Measurements from ENCODE around the gene ASRGL1.

ASRGL1 gene

DNA sequence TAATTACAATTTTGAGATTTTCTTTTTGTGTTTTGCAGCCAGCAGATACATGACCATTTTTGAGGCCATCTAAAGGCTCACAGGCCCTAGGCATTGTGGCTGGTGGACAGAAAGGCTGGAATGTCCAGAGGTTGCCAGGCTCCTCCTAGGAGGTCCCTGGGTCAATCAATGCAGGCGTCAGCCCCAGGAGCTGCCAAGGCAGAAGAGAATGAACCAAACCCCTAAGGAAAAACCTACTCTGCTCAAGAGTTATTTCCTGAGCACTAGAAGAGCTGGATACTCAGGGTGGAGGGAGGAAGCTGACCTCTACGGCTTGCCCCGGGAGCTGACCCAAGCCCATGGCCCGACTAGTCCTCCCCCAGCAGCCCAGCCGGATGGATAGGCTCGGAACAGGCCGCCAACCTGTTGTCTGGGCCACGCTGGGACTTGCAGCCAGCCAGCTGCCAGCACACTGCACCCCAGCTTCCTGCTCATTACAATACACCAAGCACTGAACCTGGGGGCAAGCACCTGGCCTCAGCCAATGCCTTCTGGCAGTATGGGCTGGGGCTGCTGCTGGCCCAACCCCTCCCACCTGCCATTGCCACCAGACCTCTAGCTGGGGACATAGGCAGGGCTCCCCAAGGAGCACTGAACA, 75.9 kb downstream of the ASRGL1 start:
- Histone ChIP-seq H3K27me3 (no peaks in the 10 kb centered on the region), H3K4me3 (ENCODE audit: low read depth, low read length) (no peak overlapping the region), H3K36me3 (no peaks in the 10 kb centered on the region), H3K9me3 (no peaks in the 10 kb centered on the region), H3K4me1 (no peaks in the 10 kb centered on the region)
- TF ChIP-seq, protein P1, sequence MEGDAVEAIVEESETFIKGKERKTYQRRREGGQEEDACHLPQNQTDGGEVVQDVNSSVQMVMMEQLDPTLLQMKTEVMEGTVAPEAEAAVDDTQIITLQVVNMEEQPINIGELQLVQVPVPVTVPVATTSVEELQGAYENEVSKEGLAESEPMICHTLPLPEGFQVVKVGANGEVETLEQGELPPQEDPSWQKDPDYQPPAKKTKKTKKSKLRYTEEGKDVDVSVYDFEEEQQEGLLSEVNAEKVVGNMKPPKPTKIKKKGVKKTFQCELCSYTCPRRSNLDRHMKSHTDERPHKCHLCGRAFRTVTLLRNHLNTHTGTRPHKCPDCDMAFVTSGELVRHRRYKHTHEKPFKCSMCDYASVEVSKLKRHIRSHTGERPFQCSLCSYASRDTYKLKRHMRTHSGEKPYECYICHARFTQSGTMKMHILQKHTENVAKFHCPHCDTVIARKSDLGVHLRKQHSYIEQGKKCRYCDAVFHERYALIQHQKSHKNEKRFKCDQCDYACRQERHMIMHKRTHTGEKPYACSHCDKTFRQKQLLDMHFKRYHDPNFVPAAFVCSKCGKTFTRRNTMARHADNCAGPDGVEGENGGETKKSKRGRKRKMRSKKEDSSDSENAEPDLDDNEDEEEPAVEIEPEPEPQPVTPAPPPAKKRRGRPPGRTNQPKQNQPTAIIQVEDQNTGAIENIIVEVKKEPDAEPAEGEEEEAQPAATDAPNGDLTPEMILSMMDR (IDR thresholded peaks at IDR 0.05; ENCODE audit: low read depth, low read length): no peak
- DNase-seq: no peak

DNA sequence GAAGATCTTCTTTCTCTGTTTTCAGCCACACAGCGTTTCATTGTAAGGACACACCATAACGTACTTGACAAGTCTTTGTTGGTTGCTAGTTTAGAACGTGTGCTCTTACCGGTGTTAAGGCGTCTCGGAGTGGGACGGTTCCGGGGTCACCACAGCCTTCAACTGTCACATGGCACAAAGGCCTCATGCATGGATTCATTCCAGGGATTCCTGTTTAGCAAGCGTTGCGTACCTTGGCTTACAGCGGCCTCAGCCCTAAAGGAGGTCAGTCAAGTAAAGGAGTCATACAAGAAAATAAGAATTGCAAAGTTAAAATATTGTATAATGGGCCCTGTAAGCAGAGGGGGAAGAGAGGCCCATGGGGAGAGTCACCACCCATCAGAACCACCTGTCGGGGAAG, 79.3 kb downstream of the ASRGL1 start:
- DNase-seq: no peak
- no peaks in the 10 kb centered on the region for H3K4me1 ChIP-seq
- TF ChIP-seq, protein P1 (IDR thresholded peaks at IDR 0.05; ENCODE audit: low read depth, low read length): no peak
- H3K27me3 ChIP-seq: no peaks in the 10 kb centered on the region
- no peaks in the 10 kb centered on the region for H3K9me3 ChIP-seq
- no peaks in the 10 kb centered on the region for H3K36me3 ChIP-seq
- H3K4me3 ChIP-seq (ENCODE audit: low read depth, low read length): no peak overlapping the region

DNA sequence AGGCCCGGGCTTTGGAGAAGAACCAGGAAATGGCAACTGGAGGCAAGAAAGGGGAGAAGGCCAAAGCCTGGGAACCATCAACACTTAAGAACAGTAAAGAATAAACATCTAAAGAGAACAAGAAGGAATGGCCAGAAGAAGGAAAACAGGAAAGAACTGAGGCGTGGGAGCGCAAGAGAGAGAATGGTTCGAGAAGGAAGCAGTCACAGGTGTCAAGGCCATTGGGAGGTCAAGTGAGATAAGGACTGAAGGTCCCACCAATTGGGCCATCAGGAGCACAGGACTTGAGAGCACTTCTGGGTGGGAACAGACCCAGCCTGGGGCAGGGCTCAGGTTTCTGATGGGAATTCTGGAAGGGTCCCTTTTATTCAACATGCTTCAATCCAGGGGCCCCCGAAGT, 80.9 kb downstream of the ASRGL1 start:
- H3K36me3 ChIP-seq: no peaks in the 10 kb centered on the region
- H3K27me3 ChIP-seq: no peaks in the 10 kb centered on the region
- no peak for DNase-seq
- H3K9me3 ChIP-seq: no peaks in the 10 kb centered on the region
- no peak overlapping the region for H3K4me3 ChIP-seq (ENCODE audit: low read depth, low read length)
- no peaks in the 10 kb centered on the region for H3K4me1 ChIP-seq
- TF ChIP-seq, protein P1 (IDR thresholded peaks at IDR 0.05; ENCODE audit: low read depth, low read length): no peak

DNA sequence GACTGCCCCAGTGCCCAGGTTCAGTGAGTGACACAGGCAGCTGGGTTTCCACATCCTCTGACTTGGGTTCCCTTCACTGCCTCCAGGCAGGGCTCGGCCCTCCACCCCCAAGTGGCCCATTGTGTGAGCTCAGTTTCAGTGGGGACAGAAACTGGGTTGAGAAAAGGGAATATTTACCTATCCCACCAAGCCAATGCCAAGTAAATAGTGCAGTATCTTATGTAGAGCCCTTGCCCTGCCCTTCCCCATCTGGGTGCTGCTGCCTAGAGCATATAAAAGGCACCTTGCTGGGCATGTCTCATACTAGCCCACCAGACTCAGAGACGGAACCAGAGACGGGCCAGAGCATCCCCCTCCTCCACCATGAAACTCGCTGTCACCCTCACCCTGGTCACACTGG, 81.5 kb downstream of the ASRGL1 start, which contains the start of gene SCGB1A1:
TSS of gene SCGB1A1 (plus strand) at position 301 of the 400 bp plus-strand sequence. CDS start at position 364, 63 bp downstream.
- Histone ChIP-seq H3K4me1 (no peaks in the 10 kb centered on the region), H3K9me3 (no peaks in the 10 kb centered on the region), H3K4me3 (ENCODE audit: low read depth, low read length) (no peak within 1 kb of the TSS), H3K27me3 (no peaks in the 10 kb centered on the region), H3K36me3 (no peaks in the 10 kb centered on the region)
- TF ChIP-seq, protein P1 (IDR thresholded peaks at IDR 0.05; ENCODE audit: low read depth, low read length): no peak
- no peak for DNase-seq

DNA sequence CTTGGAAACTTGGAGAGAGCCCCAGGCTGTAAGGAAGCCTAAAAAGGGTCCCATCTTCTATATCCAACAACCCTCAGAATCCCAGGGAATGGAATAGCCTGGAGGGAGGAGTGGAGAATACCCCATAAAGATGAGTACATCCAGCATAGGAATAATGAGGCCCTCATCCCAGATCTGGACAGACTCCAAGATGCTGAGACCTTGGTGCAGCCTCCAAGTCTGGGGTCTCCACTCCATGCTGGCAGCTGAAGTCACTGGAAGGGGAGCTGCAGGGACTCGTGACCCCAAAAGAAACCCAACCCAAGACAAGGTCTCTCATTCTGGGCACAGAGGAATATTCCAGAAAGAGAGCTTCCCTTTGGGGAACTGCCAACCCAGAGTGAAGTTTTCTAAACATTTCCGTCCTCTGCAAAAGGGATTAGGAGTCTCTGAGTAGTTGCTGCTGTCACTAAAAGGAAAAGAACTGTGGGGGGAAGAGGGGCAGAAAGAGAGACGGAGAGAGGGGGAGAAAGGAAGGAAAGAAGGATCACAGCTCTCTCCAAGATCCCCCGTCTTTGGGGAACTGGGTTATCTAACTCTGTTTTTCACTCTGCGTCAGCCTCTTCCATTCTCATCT, 82.2 kb downstream of the ASRGL1 start:
- DNase-seq: no peak
- no peaks in the 10 kb centered on the region for H3K27me3 ChIP-seq
- no peaks in the 10 kb centered on the region for H3K4me1 ChIP-seq
- H3K4me3 ChIP-seq (ENCODE audit: low read depth, low read length): no peak overlapping the region
- no peaks in the 10 kb centered on the region for H3K36me3 ChIP-seq
- TF ChIP-seq, protein P1 (IDR thresholded peaks at IDR 0.05; ENCODE audit: low read depth, low read length): no peak
- H3K9me3 ChIP-seq: no peaks in the 10 kb centered on the region

DNA sequence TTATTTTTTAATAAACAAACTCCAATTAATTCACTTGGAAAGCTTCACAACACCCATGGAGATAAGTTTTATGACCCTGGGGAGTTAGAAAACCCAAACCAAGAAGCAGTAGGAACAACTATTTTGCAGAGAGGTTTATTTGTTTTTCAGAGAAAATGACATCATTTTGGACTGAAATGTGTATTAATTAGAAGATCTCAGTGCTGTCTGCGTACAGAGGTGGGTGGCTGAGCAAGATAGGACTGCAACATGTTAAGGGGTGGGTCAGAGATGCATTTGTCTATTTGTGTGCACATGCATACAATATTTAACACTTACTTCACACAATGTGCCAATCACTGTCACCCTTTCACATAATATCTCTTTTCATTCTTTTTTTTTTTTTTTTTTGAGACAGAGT, 82.7 kb downstream of the ASRGL1 start:
- DNase-seq: no peak
- TF ChIP-seq, protein P1 (IDR thresholded peaks at IDR 0.05; ENCODE audit: low read depth, low read length): no peak
- H3K9me3 ChIP-seq: no peaks in the 10 kb centered on the region
- H3K4me1 ChIP-seq: no peaks in the 10 kb centered on the region
- no peak overlapping the region for H3K4me3 ChIP-seq (ENCODE audit: low read depth, low read length)
- no peaks in the 10 kb centered on the region for H3K36me3 ChIP-seq
- H3K27me3 ChIP-seq: no peaks in the 10 kb centered on the region

All from BE2C (cell line).